ENCODE measurements around the gene MASP2. TPM values are rescaled to one million over a fixed set of nuclear protein-coding genes. Genes with fewer than 3 reads are reported as not detected.

MASP2 gene
- total and polyA plus RNA-seq, 9 of the 15 experiments (the other 6 are each of a cell fraction or from before 2014, with no cell fraction given), result 0.01 to 0.23 (median 0.06) TPM; not detected in 3

DNA sequence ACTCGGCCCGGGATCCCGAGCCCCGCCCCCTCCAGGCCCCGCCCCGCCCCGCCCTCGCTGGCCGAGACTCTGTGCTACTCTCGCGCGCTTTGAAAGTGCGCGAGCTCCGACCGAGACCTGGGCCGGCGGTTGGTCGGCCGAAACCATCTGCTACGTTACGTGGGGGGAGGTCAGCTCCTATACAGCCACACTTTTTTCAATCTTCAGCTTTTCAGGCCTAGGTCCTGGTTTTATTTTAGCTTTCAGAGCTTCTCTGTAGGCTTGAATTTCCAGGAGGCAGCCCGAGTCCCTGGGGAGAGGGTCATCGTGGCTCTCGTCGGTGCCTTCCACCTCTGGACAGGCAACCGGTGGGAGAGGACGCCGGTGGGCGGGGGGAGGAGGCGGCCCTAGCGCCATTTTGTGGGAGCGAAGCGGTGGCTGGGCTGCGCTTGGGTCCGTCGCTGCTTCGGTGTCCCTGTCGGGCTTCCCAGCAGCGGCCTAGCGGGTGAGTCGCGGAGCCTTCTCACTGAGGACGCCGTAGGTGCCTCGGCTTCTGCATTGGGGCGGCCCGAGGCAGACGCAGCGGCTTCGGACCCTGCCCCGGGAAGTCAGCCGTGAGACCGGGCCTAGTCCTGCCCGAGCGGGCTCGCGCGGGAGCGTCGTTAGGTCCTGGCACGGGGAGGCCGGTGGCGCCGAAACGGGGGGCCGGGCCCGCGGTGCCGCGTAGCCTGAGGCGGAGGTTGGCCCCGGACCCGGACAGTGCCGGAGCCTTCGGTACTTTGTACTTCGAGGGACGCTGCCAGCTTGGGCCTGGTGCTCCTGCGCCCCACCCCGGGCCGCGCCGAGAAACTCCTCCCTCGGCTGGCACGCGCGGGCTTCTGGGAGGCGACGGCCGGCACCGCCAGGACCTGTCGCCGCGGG is 34.5 kb downstream of the MASP2 start, which contains the start of gene TARDBP (continued):
- TF ChIP-seq, protein P1, sequence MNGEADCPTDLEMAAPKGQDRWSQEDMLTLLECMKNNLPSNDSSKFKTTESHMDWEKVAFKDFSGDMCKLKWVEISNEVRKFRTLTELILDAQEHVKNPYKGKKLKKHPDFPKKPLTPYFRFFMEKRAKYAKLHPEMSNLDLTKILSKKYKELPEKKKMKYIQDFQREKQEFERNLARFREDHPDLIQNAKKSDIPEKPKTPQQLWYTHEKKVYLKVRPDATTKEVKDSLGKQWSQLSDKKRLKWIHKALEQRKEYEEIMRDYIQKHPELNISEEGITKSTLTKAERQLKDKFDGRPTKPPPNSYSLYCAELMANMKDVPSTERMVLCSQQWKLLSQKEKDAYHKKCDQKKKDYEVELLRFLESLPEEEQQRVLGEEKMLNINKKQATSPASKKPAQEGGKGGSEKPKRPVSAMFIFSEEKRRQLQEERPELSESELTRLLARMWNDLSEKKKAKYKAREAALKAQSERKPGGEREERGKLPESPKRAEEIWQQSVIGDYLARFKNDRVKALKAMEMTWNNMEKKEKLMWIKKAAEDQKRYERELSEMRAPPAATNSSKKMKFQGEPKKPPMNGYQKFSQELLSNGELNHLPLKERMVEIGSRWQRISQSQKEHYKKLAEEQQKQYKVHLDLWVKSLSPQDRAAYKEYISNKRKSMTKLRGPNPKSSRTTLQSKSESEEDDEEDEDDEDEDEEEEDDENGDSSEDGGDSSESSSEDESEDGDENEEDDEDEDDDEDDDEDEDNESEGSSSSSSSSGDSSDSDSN (IDR thresholded peaks at IDR 0.05; ENCODE audit: borderline replicate concordance in 1 of 2, low read depth in 2 of 2, low read length in 2 of 2), result peak in 1 of 2 experiments; percentile 58; a peak in 1 of 4 replicates
- TF ChIP-seq MCM7 (IDR thresholded peaks at IDR 0.05), result no peak
- peak; percentile 50; the same call in 1 of the 2 replicates for TF ChIP-seq PHB2 (IDR thresholded peaks at IDR 0.05; ENCODE audit: low read depth)
- TF ChIP-seq RBBP5 (IDR thresholded peaks at IDR 0.05; ENCODE audit: borderline replicate concordance, insufficient read depth, low read length, poor library complexity, severe bottlenecking), result peak; percentile 99
- no peak; the same call in 1 of the 2 replicates for TF ChIP-seq TRIM28 (IDR thresholded peaks at IDR 0.05)
- no peak for TF ChIP-seq ZFP36 (IDR thresholded peaks at IDR 0.05; ENCODE audit: low read depth, low read length, partially characterized antibody)
- TF ChIP-seq, protein P2, sequence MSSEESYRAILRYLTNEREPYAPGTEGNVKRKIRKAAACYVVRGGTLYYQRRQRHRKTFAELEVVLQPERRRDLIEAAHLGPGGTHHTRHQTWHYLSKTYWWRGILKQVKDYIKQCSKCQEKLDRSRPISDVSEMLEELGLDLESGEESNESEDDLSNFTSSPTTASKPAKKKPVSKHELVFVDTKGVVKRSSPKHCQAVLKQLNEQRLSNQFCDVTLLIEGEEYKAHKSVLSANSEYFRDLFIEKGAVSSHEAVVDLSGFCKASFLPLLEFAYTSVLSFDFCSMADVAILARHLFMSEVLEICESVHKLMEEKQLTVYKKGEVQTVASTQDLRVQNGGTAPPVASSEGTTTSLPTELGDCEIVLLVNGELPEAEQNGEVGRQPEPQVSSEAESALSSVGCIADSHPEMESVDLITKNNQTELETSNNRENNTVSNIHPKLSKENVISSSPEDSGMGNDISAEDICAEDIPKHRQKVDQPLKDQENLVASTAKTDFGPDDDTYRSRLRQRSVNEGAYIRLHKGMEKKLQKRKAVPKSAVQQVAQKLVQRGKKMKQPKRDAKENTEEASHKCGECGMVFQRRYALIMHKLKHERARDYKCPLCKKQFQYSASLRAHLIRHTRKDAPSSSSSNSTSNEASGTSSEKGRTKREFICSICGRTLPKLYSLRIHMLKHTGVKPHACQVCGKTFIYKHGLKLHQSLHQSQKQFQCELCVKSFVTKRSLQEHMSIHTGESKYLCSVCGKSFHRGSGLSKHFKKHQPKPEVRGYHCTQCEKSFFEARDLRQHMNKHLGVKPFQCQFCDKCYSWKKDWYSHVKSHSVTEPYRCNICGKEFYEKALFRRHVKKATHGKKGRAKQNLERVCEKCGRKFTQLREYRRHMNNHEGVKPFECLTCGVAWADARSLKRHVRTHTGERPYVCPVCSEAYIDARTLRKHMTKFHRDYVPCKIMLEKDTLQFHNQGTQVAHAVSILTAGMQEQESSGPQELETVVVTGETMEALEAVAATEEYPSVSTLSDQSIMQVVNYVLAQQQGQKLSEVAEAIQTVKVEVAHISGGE (CRISPR knock-in tag; IDR thresholded peaks at IDR 0.05), result no peak
- TF ChIP-seq, protein P3, sequence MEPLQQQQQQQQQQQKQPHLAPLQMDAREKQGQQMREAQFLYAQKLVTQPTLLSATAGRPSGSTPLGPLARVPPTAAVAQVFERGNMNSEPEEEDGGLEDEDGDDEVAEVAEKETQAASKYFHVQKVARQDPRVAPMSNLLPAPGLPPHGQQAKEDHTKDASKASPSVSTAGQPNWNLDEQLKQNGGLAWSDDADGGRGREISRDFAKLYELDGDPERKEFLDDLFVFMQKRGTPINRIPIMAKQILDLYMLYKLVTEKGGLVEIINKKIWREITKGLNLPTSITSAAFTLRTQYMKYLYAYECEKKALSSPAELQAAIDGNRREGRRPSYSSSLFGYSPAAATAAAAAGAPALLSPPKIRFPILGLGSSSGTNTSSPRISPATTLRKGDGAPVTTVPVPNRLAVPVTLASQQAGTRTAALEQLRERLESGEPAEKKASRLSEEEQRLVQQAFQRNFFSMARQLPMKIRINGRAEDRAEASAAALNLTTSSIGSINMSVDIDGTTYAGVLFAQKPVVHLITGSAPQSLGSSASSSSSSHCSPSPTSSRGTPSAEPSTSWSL (CRISPR knock-in tag; IDR thresholded peaks at IDR 0.05; ENCODE audit: borderline replicate concordance), result 0 out of 2 replicates have a peak, but pooled peaks have one; percentile 32
- TF ChIP-seq, protein P4, sequence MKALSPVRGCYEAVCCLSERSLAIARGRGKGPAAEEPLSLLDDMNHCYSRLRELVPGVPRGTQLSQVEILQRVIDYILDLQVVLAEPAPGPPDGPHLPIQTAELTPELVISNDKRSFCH (CRISPR knock-in tag; IDR thresholded peaks at IDR 0.05), result no peak
- TF ChIP-seq, protein P4 (tag; IDR thresholded peaks at IDR 0.05), result peak; percentile 43; the same call in 1 of the 2 replicates
- TF ChIP-seq POLR2H (tag; IDR thresholded peaks at IDR 0.05; ENCODE audit: low read depth), result peak; percentile 50; the same call in 1 of the 2 replicates
- no peak for TF ChIP-seq FOXJ2 (tag; IDR thresholded peaks at IDR 0.05)
- TF ChIP-seq, protein P5, sequence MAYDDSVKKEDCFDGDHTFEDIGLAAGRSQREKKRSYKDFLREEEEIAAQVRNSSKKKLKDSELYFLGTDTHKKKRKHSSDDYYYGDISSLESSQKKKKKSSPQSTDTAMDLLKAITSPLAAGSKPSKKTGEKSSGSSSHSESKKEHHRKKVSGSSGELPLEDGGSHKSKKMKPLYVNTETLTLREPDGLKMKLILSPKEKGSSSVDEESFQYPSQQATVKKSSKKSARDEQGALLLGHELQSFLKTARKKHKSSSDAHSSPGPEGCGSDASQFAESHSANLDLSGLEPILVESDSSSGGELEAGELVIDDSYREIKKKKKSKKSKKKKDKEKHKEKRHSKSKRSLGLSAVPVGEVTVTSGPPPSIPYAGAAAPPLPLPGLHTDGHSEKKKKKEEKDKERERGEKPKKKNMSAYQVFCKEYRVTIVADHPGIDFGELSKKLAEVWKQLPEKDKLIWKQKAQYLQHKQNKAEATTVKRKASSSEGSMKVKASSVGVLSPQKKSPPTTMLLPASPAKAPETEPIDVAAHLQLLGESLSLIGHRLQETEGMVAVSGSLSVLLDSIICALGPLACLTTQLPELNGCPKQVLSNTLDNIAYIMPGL (CRISPR knock-in tag; IDR thresholded peaks at IDR 0.05), result peak; percentile 98
- no peak for TF ChIP-seq ZNF785 (CRISPR knock-in tag; IDR thresholded peaks at IDR 0.05)
- TF ChIP-seq HNRNPLL (IDR thresholded peaks at IDR 0.05; ENCODE audit: low read depth, low read length, poor library complexity, severe bottlenecking), result peak; percentile 65
